ENCODE measurements around the gene BTBD19. TPM values are rescaled to one million over a fixed set of nuclear protein-coding genes. Genes with fewer than 3 reads are reported as not detected.
"Not testable (repeated sequence)": the region's sequence is repeated elsewhere in the genome, so short reads cannot be mapped to it uniquely, and the experiment has no call there.

Gene BTBD19
- total RNA-seq, 1 donor: 8.7 TPM

DNA sequence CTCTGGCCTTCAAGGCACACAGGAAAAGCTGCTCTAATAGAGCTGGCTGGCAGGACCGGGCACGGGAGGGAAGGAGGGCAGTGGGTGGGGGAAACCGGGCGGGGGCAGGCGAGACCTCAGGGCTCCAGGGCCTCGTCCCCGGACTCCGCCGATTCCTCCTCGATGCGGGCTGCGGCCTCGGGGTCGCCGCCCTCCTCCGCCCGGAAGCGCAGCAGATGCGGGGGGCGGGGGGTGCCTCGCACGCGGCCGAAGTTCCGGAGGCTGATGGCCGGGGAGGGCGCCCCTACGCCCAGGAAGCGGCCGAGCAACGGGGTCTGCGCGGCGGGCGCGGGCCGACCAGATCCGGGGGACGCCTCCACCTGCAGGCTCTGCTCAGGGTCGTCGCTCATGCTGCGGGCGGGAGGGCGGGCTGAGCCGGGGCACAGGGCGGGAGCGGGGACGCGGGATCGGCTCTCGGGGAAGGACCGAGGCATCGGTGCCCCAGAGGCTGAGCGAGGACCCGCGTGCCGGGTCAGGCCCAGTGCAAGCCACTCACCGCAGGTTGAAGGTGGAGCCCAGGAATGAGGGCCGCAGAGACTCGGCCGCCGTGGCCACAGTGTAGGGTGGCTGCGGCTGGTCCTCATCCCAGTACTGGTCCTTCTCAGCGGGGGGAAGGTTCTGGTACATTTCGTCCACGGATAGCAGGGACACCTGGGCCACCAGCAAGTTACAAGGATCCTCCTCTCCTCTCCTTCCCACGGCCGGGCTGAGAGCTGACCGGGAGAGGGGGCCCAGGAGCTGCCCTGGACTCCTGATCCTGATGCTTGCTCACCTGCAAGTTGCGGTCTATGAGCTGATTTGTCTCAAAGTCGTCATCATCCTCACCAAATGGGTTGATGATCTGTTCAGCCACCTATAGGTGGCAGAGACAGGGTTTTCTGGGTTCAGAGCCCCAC lies 24.0 kb upstream of the BTBD19 start:
- Histone ChIP-seq H3K4me3 (ENCODE audit: low read length) (peak overlapping the region; percentile 22), H3K9me3 (ENCODE audit: low read depth, low read length) (no peaks in the 10 kb centered on the region), H3K4me1 (ENCODE audit: insufficient read depth, low read length) (peaks cover 31% of the 10 kb centered on the region), H3K27me3 (ENCODE audit: insufficient read depth, low read length) (no peaks in the 10 kb centered on the region)

DNA sequence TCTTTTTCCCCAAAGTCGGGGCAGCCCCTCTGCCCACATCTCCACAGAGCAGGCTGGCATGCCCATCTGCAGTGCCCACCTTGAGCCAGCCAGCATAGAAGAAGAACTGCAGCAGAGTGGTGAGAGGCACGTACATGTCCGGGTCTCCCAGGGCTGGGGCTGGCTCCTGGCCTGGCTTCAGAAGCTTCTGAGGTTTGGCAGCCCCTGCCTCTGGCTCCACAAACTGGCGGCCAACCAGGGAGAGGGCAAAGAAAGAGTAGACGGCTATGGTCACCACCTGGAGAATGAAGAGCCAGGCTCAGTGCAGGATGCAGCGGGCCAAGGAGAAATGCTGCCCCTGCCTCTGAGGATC lies 23.3 kb upstream of the BTBD19 start:
- H3K27me3 ChIP-seq (ENCODE audit: insufficient read depth, low read length): no peaks in the 10 kb centered on the region
- H3K9me3 ChIP-seq (ENCODE audit: low read depth, low read length): no peaks in the 10 kb centered on the region
- H3K4me3 ChIP-seq (ENCODE audit: low read length): no peak overlapping the region
- peaks cover 31% of the 10 kb centered on the region for H3K4me1 ChIP-seq (ENCODE audit: insufficient read depth, low read length)

DNA sequence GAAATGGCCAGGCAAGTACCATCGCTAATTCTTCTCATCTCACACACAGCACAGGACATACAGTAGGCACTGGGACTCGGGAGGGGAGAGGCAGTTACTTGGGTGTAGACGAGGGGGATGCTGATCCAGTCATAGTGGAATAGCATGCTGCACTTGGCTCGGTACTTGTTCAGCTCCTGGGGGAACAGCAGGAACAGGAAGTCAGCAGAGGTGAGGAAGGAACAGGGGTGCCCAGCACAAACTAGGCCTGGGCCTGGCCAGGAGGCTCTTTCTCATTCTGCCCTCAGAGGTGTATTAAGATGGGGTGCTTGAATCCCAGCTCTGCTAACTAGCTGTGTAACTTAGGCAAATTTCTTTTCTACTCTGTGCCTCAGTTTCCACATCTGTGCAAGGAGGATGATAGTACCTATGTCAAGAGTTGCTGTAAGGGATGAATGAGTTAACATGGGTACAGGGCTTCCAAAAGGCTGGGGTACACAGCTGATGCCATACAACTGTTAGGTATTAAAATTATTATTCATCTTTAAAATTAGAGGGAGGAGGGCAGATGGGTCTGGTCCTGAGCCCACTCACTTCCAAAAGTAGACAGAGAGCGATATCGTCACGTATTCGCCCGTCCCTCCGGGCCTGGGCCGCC lies 22.7 kb upstream of the BTBD19 start:
- Histone ChIP-seq H3K27me3 (ENCODE audit: insufficient read depth, low read length) (no peaks in the 10 kb centered on the region), H3K4me3 (ENCODE audit: low read length) (peak overlapping the region; percentile 36), H3K9me3 (ENCODE audit: low read depth, low read length) (no peaks in the 10 kb centered on the region), H3K4me1 (ENCODE audit: insufficient read depth, low read length) (peaks cover 31% of the 10 kb centered on the region)

DNA sequence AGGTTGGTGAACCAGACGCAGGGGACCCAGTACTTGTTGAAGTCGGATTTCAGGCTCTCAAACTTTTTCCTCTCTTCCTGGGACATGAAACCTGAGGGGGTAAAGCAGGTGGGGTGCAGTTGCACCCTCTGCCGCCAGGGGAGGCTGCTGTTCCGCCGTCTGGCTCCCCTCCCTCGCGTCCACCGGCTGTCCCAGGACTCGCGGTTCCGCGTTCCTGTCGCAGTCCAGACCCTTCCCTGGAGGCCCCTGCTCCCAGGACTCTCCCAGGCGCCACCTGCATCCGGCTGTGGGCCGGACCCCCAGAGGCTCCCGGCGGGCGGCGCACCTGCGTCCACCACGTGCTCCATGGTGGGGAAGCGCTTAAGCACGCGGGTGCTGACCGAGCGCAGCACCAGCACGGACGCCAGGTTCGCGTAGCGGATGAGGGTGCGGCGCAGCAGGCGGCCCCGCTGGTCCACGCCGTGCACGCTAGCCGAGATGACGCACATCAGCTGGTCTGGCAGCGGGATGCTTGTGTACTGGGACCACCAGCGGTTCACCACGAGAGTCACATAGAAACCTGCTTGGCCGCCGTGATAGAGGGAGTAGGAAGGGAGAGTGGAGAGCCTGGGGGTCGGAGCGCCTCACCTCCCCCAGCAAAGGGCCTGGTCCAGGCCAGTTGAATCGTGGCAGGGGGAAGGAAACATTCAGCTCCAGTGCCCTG lies 22.0 kb upstream of the BTBD19 start:
- H3K9me3 ChIP-seq (ENCODE audit: low read depth, low read length): no peaks in the 10 kb centered on the region
- H3K4me3 ChIP-seq (ENCODE audit: low read length): peak overlapping the region; percentile 36
- H3K4me1 ChIP-seq (ENCODE audit: insufficient read depth, low read length): peaks cover 31% of the 10 kb centered on the region
- H3K27me3 ChIP-seq (ENCODE audit: insufficient read depth, low read length): no peaks in the 10 kb centered on the region

DNA sequence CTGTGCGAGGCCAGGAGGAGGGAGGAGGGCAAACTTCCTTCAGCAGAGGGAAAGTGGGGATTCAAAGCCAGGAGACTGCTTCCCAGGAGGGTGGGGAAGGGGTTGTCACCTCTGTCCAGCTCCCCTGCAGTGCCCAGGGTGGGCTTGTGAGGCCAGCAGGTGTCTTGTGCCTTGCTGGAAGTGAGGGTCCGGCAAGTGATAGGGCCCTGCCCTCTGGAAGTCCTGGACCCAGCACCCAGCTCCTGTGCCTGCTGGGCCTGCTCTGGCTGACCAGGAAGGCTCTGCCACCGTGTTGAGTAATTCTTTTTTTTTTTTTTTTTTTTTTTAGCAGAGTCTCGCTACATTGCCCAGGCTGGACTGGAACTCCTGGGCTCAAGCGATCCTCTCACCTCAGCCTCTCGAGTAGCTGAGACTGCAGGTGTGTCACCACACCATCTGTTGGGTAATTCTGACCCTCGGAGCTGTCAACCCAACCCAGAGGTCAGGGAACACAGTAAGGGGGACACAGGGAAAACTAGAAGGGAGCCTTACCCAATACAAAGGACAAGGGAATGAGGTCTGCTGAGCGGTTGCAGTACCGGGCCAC lies 21.4 kb upstream of the BTBD19 start:
- no peaks in the 10 kb centered on the region for H3K27me3 ChIP-seq (ENCODE audit: insufficient read depth, low read length)
- no peak overlapping the region for H3K4me3 ChIP-seq (ENCODE audit: low read length)
- no peaks in the 10 kb centered on the region for H3K9me3 ChIP-seq (ENCODE audit: low read depth, low read length)
- peaks cover 31% of the 10 kb centered on the region for H3K4me1 ChIP-seq (ENCODE audit: insufficient read depth, low read length)

DNA sequence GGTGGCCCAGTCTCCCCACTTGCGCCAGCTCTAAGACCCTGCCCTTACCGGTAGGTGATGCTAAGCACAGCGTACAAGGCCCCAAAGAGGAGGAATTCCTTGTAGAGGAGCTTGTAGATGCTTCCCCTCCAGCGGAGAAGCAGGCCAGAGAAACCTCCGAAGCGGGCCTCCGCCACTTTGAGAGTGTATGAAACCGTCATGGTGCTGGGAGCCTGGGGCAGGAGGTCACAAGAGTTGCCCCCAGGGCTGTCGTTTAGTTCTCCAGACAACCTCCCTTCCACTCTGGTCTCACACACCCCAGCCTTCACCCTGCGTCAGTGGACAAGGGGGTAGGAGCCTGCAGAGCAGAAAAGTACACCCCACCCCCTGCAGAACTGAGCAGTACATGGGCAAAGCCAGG lies 20.8 kb upstream of the BTBD19 start:
- no peak overlapping the region for H3K4me3 ChIP-seq (ENCODE audit: low read length)
- H3K4me1 ChIP-seq (ENCODE audit: insufficient read depth, low read length): peaks cover 31% of the 10 kb centered on the region
- H3K9me3 ChIP-seq (ENCODE audit: low read depth, low read length): no peaks in the 10 kb centered on the region
- no peaks in the 10 kb centered on the region for H3K27me3 ChIP-seq (ENCODE audit: insufficient read depth, low read length)

DNA sequence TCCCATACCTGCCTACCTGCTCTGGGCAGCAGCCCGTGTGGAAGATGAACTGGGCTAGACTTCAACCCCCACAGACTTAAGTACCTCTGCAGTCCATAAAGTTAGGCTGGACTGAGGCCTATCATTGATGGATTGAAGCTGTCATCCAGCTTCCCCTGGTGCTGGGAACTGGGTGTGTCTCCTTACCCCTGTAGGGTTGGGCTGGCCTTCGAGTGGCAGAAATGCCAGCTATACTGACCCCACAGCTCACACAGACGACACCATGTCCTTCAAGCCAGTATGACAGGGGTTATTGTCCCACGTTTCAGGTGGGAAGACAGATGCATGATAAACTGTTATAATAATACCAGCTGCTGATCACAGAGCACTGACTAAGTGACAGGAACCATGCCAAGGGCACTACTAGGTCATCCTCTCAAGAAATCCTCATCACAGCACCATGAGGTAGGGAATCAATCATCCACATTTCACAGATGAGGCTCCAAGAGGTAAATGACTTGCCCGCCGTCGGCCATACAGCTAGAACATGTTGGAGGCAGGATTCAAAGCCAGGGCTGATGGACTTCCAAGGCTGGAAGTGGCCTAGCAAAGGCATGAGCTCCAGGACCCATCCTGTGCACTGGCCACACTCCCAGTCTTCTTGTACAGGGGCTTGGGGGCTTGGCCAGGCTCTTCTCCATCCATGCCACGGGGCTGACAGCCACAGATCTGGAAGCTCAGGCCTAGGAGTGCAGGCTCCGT lies 20.0 kb upstream of the BTBD19 start, which contains the start of gene BEST4:
Gene BEST4, minus strand, starts transcription at position 51 of the 741 bp plus-strand sequence. CDS start 465 bp downstream, outside the sequence.
- Histone ChIP-seq H3K4me3 (ENCODE audit: low read length) (no peak within 1 kb of the TSS), H3K9me3 (ENCODE audit: low read depth, low read length) (no peaks in the 10 kb centered on the region), H3K27me3 (ENCODE audit: insufficient read depth, low read length) (no peaks in the 10 kb centered on the region), H3K4me1 (ENCODE audit: insufficient read depth, low read length) (peaks cover 31% of the 10 kb centered on the region)

DNA sequence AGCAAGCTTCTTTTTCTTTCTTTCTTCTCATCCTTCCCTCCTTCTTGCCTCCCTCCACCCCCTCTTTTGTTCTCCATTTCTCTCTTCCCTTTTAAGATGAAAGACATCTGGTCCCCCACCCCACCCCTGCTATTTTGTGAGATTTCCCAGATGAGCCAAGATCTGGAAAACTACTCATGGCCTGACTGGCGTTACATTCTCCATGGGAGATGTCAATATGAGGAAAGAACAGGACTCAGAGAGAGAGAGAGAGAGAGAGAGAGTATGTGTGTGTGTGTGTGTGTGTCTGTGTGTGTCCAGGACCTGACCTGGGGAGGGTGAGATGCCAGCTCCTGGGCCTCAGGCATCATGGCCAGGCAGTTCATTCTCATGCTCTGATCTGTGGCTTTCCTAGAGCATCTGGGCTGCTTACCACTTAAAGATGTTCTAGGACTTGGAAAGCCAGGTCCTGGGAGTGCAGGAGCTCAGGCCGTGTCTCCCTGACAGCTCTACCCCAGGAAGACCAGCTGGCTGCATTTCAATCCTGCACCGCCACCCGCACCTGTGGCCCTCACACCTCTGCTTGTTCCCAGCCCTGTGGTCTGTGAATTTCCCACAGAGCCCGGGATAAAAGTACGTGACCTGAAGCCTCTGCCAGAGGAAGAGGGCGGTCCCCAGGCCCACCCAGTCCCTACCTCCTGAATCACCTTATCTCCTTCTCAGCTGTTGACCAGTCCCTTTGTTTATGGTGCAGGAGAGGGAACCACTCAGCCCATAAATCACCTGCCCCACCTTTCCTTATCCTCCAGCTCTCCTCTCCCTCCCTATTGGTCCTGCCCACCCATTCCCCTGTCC lies 17.1 kb upstream of the BTBD19 start:
- H3K27me3 ChIP-seq (ENCODE audit: insufficient read depth, low read length): no peaks in the 10 kb centered on the region
- H3K4me1 ChIP-seq (ENCODE audit: insufficient read depth, low read length): peaks cover 5% of the 10 kb centered on the region
- H3K4me3 ChIP-seq (ENCODE audit: low read length): no peak overlapping the region
- no peaks in the 10 kb centered on the region for H3K9me3 ChIP-seq (ENCODE audit: low read depth, low read length)

DNA sequence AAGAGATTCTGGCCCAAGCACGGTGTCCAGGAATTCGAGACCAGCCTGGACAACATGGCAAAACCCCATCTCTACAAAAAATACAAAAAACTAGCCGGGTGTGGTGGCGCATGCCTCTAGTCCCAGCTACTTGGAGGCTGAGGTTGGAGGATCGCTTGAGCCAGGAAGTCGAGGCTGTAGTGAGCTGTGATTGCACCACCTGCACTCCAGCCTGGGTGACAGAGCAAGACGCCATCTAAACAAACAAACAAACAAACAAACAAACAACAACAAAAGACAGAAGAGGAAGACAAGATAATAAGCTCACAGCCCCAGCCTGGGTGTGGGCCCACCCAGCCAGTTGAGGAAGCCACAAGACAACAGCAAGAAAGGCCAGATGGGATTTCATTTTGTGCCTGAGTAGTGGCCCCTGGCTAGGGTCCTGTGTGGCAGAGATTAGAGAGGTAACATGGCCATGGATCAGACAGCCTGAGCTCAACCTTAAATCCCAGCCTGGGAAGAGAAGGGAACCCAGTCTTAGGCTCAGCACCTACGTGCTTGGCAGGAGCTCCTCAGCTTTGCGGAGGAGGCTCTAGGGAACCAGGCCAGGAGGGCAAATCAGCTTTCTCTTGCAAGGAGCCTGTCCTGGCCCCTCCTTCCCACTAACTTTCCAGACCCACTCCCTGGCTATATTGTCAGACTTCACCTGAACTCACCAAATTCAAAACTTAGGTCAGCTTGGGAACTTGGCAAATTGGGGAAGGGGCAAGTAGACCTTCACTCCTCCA lies 15.4 kb upstream of the BTBD19 start:
- Histone ChIP-seq H3K4me3 (ENCODE audit: low read length) (no peak overlapping the region), H3K4me1 (ENCODE audit: insufficient read depth, low read length) (no peaks in the 10 kb centered on the region), H3K9me3 (ENCODE audit: low read depth, low read length) (no peaks in the 10 kb centered on the region), H3K27me3 (ENCODE audit: insufficient read depth, low read length) (no peaks in the 10 kb centered on the region)

DNA sequence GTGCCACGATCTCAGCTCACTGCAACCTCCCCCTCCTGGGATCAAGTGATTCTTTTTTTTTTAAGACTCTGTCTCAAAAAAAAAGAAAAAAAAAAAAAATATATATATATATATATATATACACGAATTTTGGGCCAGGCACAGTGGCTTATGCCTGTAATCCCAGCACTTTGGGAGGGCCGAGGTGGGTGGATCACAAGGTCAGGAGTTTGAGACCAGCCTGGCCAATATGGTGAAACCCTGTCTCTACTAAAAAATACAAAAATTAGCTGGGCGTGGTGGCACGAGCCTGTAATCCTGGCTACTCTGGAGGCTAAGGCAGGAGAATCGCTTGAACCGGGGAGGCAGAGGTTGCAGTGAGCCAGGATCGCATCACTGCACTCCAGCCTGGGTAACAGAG lies 10.4 kb upstream of the BTBD19 start:
- H3K9me3 ChIP-seq (ENCODE audit: low read depth, low read length); H3K27me3 ChIP-seq (ENCODE audit: insufficient read depth, low read length); H3K4me3 ChIP-seq (ENCODE audit: low read length): not testable (repeated sequence)
- peaks cover 31% of the 10 kb centered on the region for H3K4me1 ChIP-seq (ENCODE audit: insufficient read depth, low read length)

DNA sequence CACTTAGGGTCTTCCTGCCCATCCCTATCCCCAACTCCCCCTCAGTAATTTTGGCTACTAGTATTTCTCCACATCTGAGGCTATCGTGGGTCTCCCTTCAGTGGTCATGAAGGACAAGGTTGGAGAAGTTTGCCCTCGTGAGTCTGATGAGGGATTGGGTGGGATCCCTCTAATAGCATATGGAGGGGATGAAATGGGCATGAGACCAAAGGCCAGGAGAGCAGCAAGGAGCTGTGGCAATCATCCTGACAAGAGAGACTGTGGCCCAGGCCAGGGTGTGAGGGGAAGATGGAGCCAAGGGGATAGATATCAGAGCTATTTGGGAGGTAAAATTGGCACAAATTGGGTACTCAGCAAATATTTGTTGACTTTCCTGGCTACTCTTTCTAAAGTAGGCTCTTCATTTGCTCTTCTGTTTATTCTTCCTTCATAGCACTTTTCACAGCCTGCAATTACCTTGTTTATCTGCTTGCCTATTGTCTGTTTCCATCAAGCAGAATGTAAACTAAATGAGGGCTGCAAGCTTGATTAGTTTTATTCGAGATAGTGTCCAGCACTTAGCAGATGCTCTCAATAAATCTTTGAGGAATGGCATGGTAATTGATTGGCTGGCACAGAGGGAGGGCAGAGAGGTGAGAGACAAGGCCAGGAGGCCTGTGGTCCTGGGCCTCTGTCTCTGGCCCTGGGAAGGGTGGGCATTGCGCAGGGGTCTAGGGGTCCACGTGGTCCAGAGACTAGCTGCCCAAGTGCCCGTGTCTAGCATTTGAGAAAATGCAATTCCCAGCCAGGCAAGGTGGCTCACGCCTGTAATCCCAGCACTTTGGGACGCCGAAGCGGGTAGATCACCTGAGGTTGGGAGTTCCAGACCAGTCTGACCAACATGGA lies 9.6 kb upstream of the BTBD19 start:
- no peak overlapping the region for H3K4me3 ChIP-seq (ENCODE audit: low read length)
- no peaks in the 10 kb centered on the region for H3K27me3 ChIP-seq (ENCODE audit: insufficient read depth, low read length)
- H3K4me1 ChIP-seq (ENCODE audit: insufficient read depth, low read length): peaks cover 37% of the 10 kb centered on the region
- H3K9me3 ChIP-seq (ENCODE audit: low read depth, low read length): no peaks in the 10 kb centered on the region

DNA sequence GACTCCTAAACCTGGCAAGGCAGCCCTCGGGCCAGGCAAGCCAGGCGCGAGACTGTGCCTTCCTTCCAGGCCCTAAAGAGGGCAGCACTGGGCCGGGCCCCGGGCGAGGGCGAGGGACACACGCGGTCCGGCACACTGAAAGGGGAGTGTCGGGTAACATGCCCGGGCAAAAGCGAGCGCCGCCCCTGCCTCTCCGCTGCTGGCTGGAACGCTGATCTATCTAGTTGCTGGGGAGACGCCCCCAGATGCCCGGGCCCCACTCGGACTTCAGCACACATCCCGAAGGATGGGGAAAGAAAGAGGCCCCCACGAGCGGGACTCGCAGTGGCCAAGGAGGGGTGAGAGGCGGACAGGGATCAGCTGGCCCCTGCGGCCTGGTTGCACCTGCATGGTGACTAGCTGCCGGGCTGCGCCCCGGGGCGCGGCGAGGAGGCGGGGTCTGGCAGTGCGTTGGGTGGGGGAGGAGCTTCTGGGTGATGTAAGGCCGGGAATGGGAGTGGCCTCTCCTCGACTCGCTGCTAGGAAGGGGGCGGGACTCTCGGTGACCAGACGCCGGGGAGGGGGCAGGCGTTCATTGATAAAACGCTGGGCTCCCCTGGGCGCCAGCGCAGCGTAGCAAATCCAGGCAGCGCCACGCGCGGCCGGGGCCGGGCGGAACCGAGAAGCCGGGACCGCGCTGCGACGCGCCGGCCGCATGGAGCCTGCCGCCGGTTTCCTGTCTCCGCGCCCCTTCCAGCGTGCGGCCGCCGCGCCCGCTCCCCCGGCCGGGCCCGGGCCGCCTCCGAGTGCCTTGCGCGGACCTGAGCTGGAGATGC lies 8.3 kb upstream of the BTBD19 start, which contains the start of gene PLK3:
Gene PLK3, plus strand, starts transcription at position 608 of the 815 bp plus-strand sequence. Its CDS starts 87 bp downstream, at position 695.
- Histone ChIP-seq H3K4me1 (ENCODE audit: insufficient read depth, low read length) (peaks cover 37% of the 10 kb centered on the region), H3K9me3 (ENCODE audit: low read depth, low read length) (no peaks in the 10 kb centered on the region), H3K4me3 (ENCODE audit: low read length) (peak within 1 kb of the TSS; percentile 87), H3K27me3 (ENCODE audit: insufficient read depth, low read length) (no peaks in the 10 kb centered on the region)

All from mononuclear cell (primary cell).